HG03025 (cell line): Measurements from ENCODE around the gene CBLN2.

Source experiments
- ATAC-seq: cut with Tn5 transposase; IDR thresholded peaks from one replicate; pipeline ENCODE4 v1.9.1; 2021; ENCODE audit warnings: mild to moderate bottlenecking, moderate library complexity; ENCODE audit not compliant: unreplicated experiment, low FRiP score

Gene CBLN2

DNA sequence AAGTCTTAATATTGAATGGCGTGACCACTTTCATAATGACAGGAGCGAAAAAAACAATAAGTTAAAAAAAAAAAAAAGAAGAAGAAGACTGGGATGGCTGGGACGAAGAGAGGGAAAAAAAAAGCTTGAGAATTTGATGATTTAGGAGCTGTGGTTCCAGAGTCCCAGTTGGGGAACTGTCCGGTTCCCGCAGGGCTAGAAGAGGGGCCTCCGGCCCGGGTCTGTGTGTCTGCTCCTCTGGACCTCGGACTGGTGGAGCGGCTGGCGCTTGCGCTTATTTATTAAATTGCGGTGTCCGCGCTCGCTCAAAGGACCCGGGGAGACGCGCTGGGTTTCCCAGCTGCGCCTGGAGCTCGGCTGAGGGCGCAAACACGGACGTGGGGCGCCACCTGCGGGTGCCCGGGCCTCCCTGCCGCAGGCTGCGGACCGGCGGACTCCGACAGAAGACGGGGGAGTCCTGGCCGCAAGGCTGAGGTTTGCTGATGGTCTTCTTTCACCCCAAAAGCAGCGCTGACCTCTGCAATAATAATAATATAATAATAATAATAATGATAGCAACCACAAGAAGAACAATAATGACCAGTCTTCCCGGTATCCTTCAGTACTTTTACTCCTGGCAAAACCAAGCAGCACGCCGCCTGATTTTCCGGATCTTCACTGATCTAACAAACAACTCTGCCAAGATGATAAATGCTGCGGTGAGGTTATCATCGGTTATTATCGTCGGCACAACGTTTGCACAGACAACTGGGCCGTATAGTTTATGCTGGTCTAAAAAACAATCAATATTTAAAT lies at the start of gene CBLN2:
Gene CBLN2, minus strand, starts transcription at position 251 of the 795 bp plus-strand sequence. CDS start 2,182 bp downstream, outside the sequence.
- ATAC-seq, result peak; percentile 83

DNA sequence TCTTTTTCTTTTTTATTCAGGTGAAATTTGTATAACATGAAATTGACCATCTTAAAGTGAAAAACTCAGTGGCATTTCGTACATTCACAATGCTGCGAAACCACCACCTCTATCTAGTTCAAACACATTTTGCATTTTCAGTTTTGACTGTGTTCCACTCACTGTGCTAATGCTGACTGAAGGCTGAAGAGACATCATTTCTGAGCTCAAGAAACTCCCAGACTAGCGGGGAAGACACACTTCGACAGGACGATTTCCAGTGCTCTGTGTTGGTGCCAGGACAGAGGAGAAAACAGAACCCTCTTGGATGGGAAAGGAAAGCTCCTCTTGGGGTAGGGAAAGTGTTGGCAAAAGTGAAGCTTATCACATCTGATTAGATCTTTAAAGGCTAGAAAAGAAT lies 44.2 kb upstream of the CBLN2 start:
- ATAC-seq, result no peak

DNA sequence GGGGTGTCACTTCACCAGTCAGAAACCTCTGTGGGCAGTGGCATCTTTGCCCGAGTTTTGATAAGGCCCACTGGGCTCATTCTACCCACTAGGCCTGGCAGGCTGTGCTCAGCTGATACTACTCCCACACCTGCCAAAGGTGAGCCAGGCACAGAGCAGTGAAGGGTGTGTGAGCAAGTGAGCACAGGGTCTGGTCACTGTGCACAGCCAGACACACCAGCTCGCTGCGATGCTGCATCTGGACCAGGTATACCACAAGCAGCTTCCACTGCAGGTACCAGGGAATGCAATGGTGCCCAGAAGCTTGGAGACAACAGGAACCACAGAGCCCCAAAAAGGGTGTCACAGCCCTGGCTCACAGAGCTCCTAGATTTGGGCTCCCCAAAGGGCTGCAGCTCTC lies 40.6 kb upstream of the CBLN2 start:
- no peak for ATAC-seq

DNA sequence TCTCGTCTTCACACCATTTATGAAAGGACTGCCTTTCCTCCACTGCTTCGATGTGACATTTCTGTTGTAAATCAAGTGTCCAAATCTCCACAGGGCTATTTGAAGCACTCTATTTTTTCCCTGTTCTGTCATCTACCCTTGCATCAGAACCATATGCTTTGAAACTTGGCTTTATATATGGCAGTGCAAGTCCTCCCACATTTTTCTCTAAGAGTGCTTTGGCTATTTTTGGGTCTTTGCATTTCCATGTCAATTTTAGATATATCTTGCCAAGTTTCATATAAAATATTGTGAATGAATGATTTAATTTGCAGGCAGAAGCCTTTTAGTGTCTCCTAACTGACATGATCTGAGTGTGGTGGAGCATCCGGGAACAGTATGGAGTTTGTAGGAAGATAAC lies 37.8 kb upstream of the CBLN2 start:
- ATAC-seq, result no peak

DNA sequence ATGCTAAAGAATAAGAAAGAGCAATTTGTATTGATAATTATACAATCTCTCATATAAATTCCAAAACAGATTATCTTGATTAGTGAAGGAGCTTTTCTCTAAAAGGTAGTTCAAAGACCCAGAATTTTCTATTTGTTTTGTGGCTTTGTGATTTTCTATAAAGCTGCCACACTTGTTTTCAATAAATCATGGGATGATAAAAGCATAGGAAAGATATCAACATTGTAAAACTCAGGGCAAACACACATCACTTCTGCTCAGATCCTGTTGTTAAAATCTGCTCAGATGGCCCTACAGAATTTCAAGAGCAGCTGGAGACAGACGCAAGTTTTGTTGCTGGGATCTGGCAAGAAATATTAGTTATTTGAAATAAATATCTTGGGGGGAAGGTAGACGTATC lies 28.8 kb upstream of the CBLN2 start:
- ATAC-seq, result no peak

DNA sequence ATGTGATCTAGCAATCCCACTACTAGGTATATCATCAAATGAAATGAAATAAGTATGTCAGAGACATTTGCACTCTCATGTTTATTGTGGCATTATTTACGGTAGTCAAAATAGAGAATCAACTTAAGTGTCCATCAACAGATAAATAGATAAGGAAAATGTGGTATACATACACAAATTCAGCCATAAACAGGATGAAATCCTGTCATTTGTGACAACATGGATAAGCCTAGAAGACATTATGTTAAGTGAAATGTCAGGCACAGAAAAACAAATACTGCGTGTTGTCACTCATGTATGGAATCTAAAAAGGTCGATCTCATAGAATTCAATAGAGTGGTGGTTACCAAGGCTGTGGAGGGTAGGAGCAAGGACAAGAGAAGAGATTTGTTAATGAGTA lies 22.1 kb upstream of the CBLN2 start:
- no peak for ATAC-seq

DNA sequence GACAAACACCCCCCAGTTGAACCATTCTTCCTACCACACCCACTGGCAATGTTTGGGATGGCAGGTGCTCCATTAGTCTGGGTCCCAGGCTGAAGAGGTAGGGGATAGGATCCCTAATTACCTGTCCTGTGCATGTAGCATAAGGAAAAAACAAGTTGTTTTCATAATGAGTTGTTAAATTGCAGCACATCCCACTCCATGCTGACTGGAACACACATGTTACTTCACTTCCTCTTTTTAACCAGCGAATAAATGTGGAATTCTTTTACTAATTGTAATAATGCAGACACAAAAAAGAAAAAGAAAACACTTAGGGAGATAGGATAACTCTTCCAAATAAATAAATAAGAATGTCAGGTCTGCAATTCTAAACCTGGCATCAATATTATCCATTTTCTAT lies 11.8 kb upstream of the CBLN2 start:
- ATAC-seq, result no peak

DNA sequence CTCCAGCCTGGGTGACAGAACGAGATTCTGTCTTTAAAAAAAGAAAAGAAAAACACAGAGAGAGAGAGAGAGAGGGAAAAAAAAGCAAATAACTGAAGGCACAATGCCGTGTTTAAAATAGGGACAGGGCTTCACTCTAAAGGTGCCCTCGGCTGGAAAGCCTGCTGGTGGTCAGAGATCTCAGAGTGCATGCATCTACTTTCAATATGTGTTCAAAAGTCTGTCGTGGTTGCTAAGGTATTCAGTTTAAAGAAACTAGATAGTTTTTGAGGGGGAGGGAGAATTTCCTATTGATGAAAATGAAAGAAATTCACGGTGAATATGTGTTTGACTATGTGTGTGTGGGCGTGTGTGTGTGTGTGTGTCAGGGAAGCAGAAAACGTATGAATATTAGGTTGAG lies 11.0 kb upstream of the CBLN2 start:
- no peak for ATAC-seq

DNA sequence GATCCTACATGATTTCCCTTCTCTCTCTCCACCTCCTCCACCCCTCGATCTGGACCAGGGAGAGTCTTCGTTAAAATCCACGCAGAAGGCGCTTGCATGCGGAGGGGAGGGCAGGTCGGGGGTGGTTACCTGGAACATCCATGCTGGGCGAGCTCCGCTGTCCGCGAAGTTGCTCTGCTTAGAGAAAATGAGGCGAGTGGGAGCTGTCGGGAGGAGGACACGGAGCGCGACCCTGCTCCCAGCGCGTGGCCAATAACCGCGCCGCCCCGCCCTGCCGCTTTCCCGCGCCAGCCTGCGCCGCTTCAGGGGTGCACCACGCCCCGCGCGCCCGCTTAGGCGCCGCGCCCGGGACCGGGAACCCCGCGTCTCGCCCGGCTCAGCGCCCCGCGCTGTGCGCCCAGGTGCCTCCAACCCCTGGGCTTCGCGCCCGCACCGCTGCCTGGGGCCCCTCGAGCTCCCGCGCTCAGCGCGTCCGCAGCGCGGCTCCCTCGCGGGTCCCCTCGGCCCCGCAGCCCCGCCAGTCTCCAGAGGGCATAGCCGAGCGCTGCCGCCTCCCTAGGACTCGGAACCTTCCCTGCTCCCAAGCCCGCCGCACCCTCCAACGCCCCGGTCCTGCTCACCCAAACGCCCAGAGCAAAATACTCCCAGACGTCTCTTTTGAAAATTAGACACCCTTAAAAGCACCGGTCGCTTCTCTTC lies 636 bp downstream of the CBLN2 start:
- no peak for ATAC-seq

DNA sequence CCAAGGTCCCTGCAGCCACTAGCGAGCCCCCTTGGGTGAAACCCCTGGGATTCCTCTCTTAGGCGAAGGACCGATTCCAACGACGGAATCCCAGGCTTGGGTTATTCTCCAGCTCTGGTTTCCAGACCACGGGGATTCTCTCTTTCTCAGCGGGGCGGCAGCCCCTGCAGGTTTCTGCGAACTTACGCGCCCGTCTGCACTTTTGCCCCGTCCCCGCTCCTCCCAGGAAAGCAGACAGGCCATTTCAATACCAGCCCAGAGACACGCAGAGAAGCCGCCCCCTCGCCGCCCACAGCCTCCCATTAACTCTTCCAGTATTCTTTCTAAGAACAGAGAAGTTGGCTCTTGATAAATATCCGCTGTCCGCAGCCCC lies 1.2 kb downstream of the CBLN2 start:
- ATAC-seq, result no peak

DNA sequence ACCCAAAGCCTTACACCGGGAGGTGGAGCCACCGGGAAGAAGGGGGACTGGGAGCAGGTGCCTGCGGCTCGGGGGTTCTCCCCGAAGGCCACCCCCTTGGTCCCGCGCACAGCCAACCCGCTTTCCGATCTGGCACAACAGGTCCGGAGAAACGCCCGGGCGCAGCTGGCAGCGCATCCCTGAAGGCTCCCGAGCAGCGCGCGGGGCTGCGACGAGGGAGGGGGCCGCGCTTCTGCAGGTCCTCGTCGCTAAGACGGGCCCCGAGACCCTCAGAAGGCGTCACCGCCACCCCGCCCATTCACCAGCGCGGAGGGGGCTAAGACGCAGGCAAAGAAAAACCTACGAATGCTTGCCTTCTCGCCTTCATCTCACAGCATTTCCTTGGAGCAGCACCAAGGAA lies 1.8 kb downstream of the CBLN2 start:
- no peak for ATAC-seq

DNA sequence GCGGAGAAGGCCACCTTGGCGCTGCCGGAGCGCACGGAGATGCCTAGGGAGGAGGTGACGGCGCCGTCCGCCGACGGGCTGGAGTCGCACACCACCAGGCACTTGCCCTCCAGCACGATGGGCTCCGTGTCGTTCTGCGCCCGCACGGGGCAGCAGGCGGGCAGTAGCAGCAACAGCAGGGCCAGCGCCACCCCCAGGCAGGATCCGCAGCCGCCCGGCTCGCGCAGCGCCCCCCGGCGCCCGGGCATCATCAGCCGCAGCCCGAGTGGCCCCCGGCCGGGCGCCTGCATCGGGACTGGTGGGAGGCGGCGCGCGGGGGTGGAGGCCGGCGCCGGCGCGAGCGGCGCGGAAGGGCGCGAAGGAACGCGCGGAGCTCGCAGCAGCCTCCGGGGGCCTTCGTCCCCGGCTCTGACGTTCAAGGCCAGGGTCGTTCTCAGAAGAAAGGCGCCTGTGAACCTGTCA lies 2.2 kb downstream of the CBLN2 start:
- no peak for ATAC-seq

DNA sequence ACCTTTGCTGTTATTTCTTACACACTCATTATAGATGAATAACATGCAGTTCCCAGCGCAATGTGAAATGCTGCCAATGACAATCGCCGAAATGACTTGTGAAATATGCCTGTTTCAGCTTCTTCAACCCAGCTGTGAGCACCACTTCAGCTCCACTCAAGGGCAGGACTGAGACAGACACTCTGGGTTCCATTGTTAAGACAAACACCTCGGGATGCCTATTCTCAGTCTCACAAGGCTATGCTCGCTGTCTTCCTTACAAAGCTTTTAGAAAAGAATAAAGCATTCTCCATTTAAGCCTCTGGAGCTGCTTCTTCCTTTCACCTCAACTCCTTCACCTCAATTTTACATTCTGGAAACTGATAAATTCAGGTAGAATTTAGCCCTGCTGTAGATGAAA lies 4.2 kb downstream of the CBLN2 start:
- no peak for ATAC-seq

DNA sequence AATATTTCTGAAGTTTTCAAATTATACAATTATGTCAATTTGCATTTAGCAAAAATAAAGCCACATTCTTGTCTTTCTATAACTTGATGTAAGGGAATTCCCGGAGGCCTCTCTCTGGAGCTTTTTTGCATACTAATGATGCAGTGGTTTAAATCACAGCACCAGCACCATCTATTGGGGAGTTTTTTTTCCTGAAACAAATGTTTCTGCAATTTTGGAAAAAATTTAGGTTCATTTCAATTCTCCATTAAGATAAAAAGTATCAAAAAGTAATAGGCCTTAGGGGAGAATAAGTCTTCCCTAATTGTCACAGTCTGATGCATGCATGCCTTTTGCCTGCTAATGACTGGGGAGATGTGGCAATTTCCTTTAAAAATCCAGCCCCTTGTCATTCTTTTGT lies 13.5 kb downstream of the CBLN2 start:
- ATAC-seq, result no peak

DNA sequence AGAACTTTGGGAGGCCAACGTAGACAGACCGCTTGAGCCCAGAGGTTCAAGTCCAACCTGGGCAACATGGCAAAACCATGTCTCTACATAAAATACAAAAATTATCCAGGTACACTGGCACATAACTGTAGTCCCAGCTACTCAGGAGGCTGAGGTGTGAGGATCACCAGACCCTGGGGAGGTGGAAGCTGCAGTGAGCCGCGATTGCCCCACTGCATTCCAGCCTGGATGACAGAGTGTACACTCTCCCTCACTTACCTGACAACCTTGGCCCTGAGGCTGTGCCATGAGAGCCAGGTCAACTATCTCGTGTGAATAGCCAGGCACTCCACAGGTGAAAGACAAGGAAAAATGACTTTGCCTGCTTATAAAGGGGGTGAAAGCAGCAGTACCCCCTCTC lies 39.3 kb downstream of the CBLN2 start:
- no peak for ATAC-seq

DNA sequence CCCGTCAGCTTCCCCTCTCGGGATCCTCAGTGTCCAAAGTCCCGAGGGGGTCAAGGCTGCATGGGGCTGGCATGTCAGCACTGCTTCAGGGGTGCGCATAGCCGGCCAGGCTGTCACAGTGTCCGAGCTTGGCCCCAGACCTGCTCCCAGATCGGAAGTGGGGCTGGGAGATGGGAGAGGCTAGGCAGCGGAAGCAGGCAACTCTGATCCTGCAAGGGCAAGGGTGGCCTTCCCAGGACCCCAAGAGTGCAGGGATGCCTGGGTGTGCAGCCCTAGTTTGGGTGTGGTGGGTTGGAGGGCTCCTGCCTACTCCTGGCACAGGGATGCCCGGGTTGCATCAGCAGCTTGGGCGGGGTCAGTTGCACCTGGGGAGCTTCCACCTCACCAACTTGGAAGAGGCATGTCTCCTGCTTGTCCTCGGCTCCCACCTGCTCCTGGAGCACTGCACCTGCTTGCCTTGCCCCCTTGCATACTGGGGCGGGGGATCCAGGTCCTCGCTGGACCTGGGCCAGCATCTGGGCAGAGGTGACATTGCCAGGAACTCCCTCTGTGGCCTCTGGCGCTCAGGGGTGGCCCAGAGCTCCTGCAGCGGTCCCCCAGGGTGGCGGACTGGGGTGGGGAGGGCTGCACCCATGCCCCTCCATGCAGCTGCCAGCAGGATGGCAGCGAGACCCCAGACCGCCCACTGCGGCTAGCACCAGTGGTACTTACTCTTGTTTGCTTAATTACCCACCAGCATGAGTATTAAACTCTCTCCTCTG lies 41.3 kb downstream of the CBLN2 start:
- no peak for ATAC-seq

DNA sequence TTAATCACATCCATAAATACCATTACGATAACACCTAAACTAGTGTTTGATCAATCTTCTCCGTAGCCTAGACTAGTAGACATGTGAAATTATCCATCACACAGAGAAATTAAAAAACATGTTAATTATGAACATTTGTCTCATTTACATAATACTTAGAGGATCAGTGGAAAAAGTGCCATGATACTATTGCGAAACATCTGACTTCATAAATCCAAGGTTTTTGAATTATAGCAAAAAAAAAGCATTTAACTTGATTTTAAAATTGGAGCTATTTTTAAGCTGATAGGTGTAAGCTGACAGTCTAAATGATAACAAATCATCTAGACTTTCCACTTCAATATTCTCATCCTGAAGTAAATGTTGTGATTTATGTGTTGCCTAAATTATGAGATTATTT lies 51.6 kb downstream of the CBLN2 start:
- ATAC-seq, result no peak
